ENCODE results near the gene NCAPG2. TPM values are rescaled to one million over a fixed set of nuclear protein-coding genes. Genes with fewer than 3 reads are reported as not detected.

Gene NCAPG2
- polyA plus RNA-seq, 1 donor from 2014 or later, result 8.3 TPM

- Histone ChIP-seq H2AFZ (ENCODE audit: low read depth, low read length) (no peak overlapping the region), H3K27ac (ENCODE audit: low read length) (no peak overlapping the region), H3K79me2 (replicated peaks; ENCODE audit: insufficient read depth, low read length) (no peaks in the 10 kb centered on the region), H3K4me3 (ENCODE audit: low read length) (no peak overlapping the region), H3K27me3 (ENCODE audit: insufficient read depth, low read depth, low read length) (no peaks in the 10 kb centered on the region), H3K9me2 (ENCODE audit: insufficient read depth, low read length) (no peaks in the 10 kb centered on the region), H3F3A (ENCODE audit: insufficient read depth, low read length, poor library complexity, severe bottlenecking) (no peaks in the 10 kb centered on the region), H3K9ac (ENCODE audit: low read length) (no peak overlapping the region), H3K9me3 (ENCODE audit: low read length) (no peaks in the 10 kb centered on the region), H3K36me3 (ENCODE audit: insufficient read depth, low read length) (no peaks in the 10 kb centered on the region), H3K4me2 (ENCODE audit: low read length) (no peak overlapping the region), H4K20me1 (ENCODE audit: insufficient read depth) (no peaks in the 10 kb centered on the region)
- TF ChIP-seq EZH2 (IDR thresholded peaks at IDR 0.05; ENCODE audit: borderline replicate concordance, insufficient read depth, low read length, poor library complexity, severe bottlenecking), result no peak
These were observed 18.9 kb downstream of the NCAPG2 start for GRCh38 chr7:158685693-158686092.

DNA sequence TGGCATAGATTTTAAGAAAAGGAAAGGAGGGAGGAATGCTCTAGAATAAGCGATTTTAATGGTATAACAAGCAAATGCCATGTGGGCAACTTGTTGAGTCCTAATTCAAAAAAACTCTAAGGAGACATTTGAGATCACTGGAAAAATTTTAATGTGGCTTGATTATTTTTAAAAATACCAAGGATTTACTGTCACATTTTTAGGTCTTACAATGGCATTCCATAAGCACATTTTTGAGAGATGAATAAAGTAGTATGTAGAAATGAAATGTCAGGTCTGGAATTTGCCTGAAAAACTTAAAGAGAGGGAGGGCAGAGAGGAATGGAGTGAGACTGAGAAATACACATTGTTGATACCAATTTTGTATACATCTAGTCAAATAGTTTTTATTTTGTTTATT, 20.3 kb downstream of the NCAPG2 start:
- Histone ChIP-seq H3K9ac (ENCODE audit: low read length) (no peak overlapping the region), H3K27me3 (ENCODE audit: insufficient read depth, low read depth, low read length) (no peaks in the 10 kb centered on the region), H3K4me3 (ENCODE audit: low read length) (no peak overlapping the region), H3K9me3 (ENCODE audit: low read length) (no peaks in the 10 kb centered on the region), H3K9me2 (ENCODE audit: insufficient read depth, low read length) (no peaks in the 10 kb centered on the region), H3K36me3 (ENCODE audit: insufficient read depth, low read length) (no peaks in the 10 kb centered on the region), H4K20me1 (ENCODE audit: insufficient read depth) (no peaks in the 10 kb centered on the region), H3F3A (ENCODE audit: insufficient read depth, low read length, poor library complexity, severe bottlenecking) (no peaks in the 10 kb centered on the region), H3K4me2 (ENCODE audit: low read length) (no peak overlapping the region), H3K27ac (ENCODE audit: low read length) (no peak overlapping the region), H3K79me2 (replicated peaks; ENCODE audit: insufficient read depth, low read length) (no peaks in the 10 kb centered on the region), H2AFZ (ENCODE audit: low read depth, low read length) (no peak overlapping the region)
- no peak for TF ChIP-seq POLR2AphosphoS5 (IDR thresholded peaks at IDR 0.05)
- TF ChIP-seq EP300 (conservative IDR thresholded peaks at IDR 0.05; ENCODE audit: poor library complexity, severe bottlenecking), result no peak

- H3K4me2 ChIP-seq (ENCODE audit: low read length), result no peak overlapping the region
These were observed 21.1 kb downstream of the NCAPG2 start for GRCh38 chr7:158683541-158683940.

More at GRCh38 chr7:158683541-158683940, 21.1 kb downstream of the NCAPG2 start:
- no peak for TF ChIP-seq EZH2 (IDR thresholded peaks at IDR 0.05; ENCODE audit: borderline replicate concordance, insufficient read depth, low read length, poor library complexity, severe bottlenecking)
- no peak for TF ChIP-seq TAF1 (IDR thresholded peaks at IDR 0.05; ENCODE audit: low read depth)
- TF ChIP-seq, protein P1, sequence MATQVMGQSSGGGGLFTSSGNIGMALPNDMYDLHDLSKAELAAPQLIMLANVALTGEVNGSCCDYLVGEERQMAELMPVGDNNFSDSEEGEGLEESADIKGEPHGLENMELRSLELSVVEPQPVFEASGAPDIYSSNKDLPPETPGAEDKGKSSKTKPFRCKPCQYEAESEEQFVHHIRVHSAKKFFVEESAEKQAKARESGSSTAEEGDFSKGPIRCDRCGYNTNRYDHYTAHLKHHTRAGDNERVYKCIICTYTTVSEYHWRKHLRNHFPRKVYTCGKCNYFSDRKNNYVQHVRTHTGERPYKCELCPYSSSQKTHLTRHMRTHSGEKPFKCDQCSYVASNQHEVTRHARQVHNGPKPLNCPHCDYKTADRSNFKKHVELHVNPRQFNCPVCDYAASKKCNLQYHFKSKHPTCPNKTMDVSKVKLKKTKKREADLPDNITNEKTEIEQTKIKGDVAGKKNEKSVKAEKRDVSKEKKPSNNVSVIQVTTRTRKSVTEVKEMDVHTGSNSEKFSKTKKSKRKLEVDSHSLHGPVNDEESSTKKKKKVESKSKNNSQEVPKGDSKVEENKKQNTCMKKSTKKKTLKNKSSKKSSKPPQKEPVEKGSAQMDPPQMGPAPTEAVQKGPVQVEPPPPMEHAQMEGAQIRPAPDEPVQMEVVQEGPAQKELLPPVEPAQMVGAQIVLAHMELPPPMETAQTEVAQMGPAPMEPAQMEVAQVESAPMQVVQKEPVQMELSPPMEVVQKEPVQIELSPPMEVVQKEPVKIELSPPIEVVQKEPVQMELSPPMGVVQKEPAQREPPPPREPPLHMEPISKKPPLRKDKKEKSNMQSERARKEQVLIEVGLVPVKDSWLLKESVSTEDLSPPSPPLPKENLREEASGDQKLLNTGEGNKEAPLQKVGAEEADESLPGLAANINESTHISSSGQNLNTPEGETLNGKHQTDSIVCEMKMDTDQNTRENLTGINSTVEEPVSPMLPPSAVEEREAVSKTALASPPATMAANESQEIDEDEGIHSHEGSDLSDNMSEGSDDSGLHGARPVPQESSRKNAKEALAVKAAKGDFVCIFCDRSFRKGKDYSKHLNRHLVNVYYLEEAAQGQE (IDR thresholded peaks at IDR 0.05; ENCODE audit: borderline replicate concordance), result no peak
- TF ChIP-seq SMC3 (conservative IDR thresholded peaks at IDR 0.05; ENCODE audit: poor library complexity), result no peak
- Histone ChIP-seq H3K27me3 (ENCODE audit: insufficient read depth, low read depth, low read length) (no peaks in the 10 kb centered on the region), H3F3A (ENCODE audit: insufficient read depth, low read length, poor library complexity, severe bottlenecking) (no peaks in the 10 kb centered on the region), H3K9me2 (ENCODE audit: insufficient read depth, low read length) (no peaks in the 10 kb centered on the region), H3K79me2 (replicated peaks; ENCODE audit: insufficient read depth, low read length) (no peaks in the 10 kb centered on the region), H3K9ac (ENCODE audit: low read length) (no peak overlapping the region), H3K36me3 (ENCODE audit: insufficient read depth, low read length) (no peaks in the 10 kb centered on the region), H2AFZ (ENCODE audit: low read depth, low read length) (no peak overlapping the region), H3K4me3 (ENCODE audit: low read length) (no peak overlapping the region), H4K20me1 (ENCODE audit: insufficient read depth) (no peaks in the 10 kb centered on the region), H3K9me3 (ENCODE audit: low read length) (no peaks in the 10 kb centered on the region), H3K27ac (ENCODE audit: low read length) (no peak overlapping the region)
